ENCODE data around the gene PDE4A. TPM values are rescaled to one million over a fixed set of nuclear protein-coding genes. Genes with fewer than 3 reads are reported as not detected.
"Not testable (repeated sequence)": the region's sequence is repeated elsewhere in the genome, so short reads cannot be mapped to it uniquely, and the experiment has no call there.

PDE4A gene
- total RNA-seq, 8 experiments from 2014 or later: 0.88 to 7.8 (median 2.8) TPM

GRCh38 chr19:10461047-10461949 lies 41.0 kb downstream of the PDE4A start:
- ATAC-seq (replicated peaks in 6 of 8): peak; percentile 98 to 99 (median 98)
- Histone ChIP-seq H3K4me3 (peak overlapping the region; percentile 18 to 30 (median 25)), H3K27ac (peak overlapping the region in 1 of 2 donors; percentile 18), H3K4me1 (replicated peaks in 1 of 2) (peaks cover 5 to 7% of the 10 kb centered on the region in 2 donors)
- WGBS, 10 experiments: 0 to 33% methylated on average over 1 to 7 of the region's 45 CpGs; no CpG with 5 or more reads in 8 of the 10 experiments
- in situ Hi-C loops (cut with MboI; ENCODE audit: low pct_unique_long_range_greater_than_20kb in 2 of 9, low sequenced_read_pairs in 9 of 9, unreplicated experiment in 9 of 9): no loop called here

GRCh38 chr19:10462042-10462441 lies 41.7 kb downstream of the PDE4A start:
- in situ Hi-C loops (cut with MboI; ENCODE audit: low pct_unique_long_range_greater_than_20kb in 2 of 9, low sequenced_read_pairs in 9 of 9, unreplicated experiment in 9 of 9); H3K4me1 ChIP-seq (replicated peaks in 1 of 2); ATAC-seq (replicated peaks in 6 of 8): not testable (repeated sequence)
- H3K27ac ChIP-seq: peak overlapping the region in 1 of 2 donors; percentile 18
- peak overlapping the region in 2 of 5 donors; percentile 24 to 27 for H3K4me3 ChIP-seq
- 80 to 100% methylated on average over 2 to 6 of the region's 15 CpGs; no CpG with 5 or more reads in 8 of the 10 experiments for WGBS, 10 experiments

- Histone ChIP-seq H3K27ac (no peak overlapping the region), H3K4me3 (no peak overlapping the region), H3K4me1 (replicated peaks in 1 of 2) (peaks cover 6 to 7% of the 10 kb centered on the region in 2 donors)
- 83 to 100% (median 100%) methylated on average over 1 to 4 of the region's 4 CpGs; no CpG with 5 or more reads in 3 of the 10 experiments for WGBS, 10 experiments
- ATAC-seq (replicated peaks in 6 of 8): no peak
- in situ Hi-C loops (cut with MboI; ENCODE audit: low pct_unique_long_range_greater_than_20kb in 2 of 9, low sequenced_read_pairs in 9 of 9, unreplicated experiment in 9 of 9): no loop called here
Observed at GRCh38 chr19:10462557-10462956, 42.2 kb downstream of the PDE4A start.

GRCh38 chr19:10464456-10464855 lies 44.1 kb downstream of the PDE4A start:
- no peak for ATAC-seq (replicated peaks in 6 of 8)
- no peak overlapping the region for H3K4me3 ChIP-seq
- in situ Hi-C loops (cut with MboI; ENCODE audit: low pct_unique_long_range_greater_than_20kb in 2 of 9, low sequenced_read_pairs in 9 of 9, unreplicated experiment in 9 of 9): no loop called here
- H3K27ac ChIP-seq: no peak overlapping the region
- peaks cover 7 to 12% of the 10 kb centered on the region in 2 donors for H3K4me1 ChIP-seq (replicated peaks in 1 of 2)
- WGBS, 10 experiments: 60 to 100% (median 80%) methylated on average over 1 to 4 of the region's 5 CpGs; no CpG with 5 or more reads in 1 of the 10 experiments

GRCh38 chr19:10467104-10467706 lies 46.9 kb downstream of the PDE4A start:
- no peak overlapping the region for H3K4me3 ChIP-seq
- in situ Hi-C loops (cut with MboI; ENCODE audit: low pct_unique_long_range_greater_than_20kb in 2 of 9, low sequenced_read_pairs in 9 of 9, unreplicated experiment in 9 of 9): no loop called here
- H3K27ac ChIP-seq: no peak overlapping the region
- peak in 1 of 8 experiments; percentile 17 for ATAC-seq (replicated peaks in 6 of 8)
- WGBS, 10 experiments: 17 to 100% (median 68%) methylated on average over 1 to 6 of the region's 20 CpGs; no CpG with 5 or more reads in 6 of the 10 experiments
- peaks cover 0 to 7% of the 10 kb centered on the region in 2 donors for H3K4me1 ChIP-seq (replicated peaks in 1 of 2)

- in situ Hi-C loops (cut with MboI; ENCODE audit: low pct_unique_long_range_greater_than_20kb in 2 of 9, low sequenced_read_pairs in 9 of 9, unreplicated experiment in 9 of 9): no loop called here
Observed at GRCh38 chr19:10468133-10468532, 47.8 kb downstream of the PDE4A start.

GRCh38 chr19:10471909-10472308 lies 51.6 kb downstream of the PDE4A start:
- in situ Hi-C loops (cut with MboI; ENCODE audit: low pct_unique_long_range_greater_than_20kb in 2 of 9, low sequenced_read_pairs in 9 of 9, unreplicated experiment in 9 of 9): no loop called here
- H3K4me1 ChIP-seq (replicated peaks in 1 of 2): peaks cover 0 to 7% of the 10 kb centered on the region in 2 donors
- no peak overlapping the region for H3K4me3 ChIP-seq
- 6 to 90% (median 54%) methylated on average over 3 to 4 of the region's 6 CpGs; no CpG with 5 or more reads in 3 of the 10 experiments for WGBS, 10 experiments
- ATAC-seq (replicated peaks in 6 of 8): peak in 5 of 8 experiments; percentile 29 to 89 (median 38)
- H3K27ac ChIP-seq: no peak overlapping the region

More at GRCh38 chr19:10468133-10468532, 47.8 kb downstream of the PDE4A start:
- Histone ChIP-seq H3K27ac (no peak overlapping the region), H3K4me3 (no peak overlapping the region), H3K4me1 (replicated peaks in 1 of 2) (peaks cover 0 to 7% of the 10 kb centered on the region in 2 donors)
- ATAC-seq (replicated peaks in 6 of 8): no peak
- WGBS, 10 experiments: 40 to 80% (median 50%) methylated on average over 1 to 2 of the region's 12 CpGs; no CpG with 5 or more reads in 7 of the 10 experiments

- 25 to 100% (median 59%) methylated on average over 2 to 4 of the region's 5 CpGs; no CpG with 5 or more reads in 1 of the 10 experiments for WGBS, 10 experiments
- H3K4me3 ChIP-seq: no peak overlapping the region
- in situ Hi-C loops (cut with MboI; ENCODE audit: low pct_unique_long_range_greater_than_20kb in 2 of 9, low sequenced_read_pairs in 9 of 9, unreplicated experiment in 9 of 9): no loop called here
- no peak overlapping the region for H3K27ac ChIP-seq
- H3K4me1 ChIP-seq (replicated peaks in 1 of 2): peaks cover 0 to under 1% of the 10 kb centered on the region in 2 donors
- no peak for ATAC-seq (replicated peaks in 6 of 8)
Observed at GRCh38 chr19:10473192-10473591, 52.9 kb downstream of the PDE4A start.

- ATAC-seq (replicated peaks in 6 of 8): no peak
- H3K27ac ChIP-seq: no peak overlapping the region
- 0 to 100% (median 64%) methylated on average over 1 to 6 of the region's 6 CpGs for WGBS, 10 experiments
- in situ Hi-C loops (cut with MboI; ENCODE audit: low pct_unique_long_range_greater_than_20kb in 2 of 9, low sequenced_read_pairs in 9 of 9, unreplicated experiment in 9 of 9): no loop called here
- H3K4me3 ChIP-seq: no peak overlapping the region
- H3K4me1 ChIP-seq (replicated peaks in 1 of 2): no peaks in the 10 kb centered on the region
Observed at GRCh38 chr19:10474962-10475451, 54.7 kb downstream of the PDE4A start.

GRCh38 chr19:10478476-10478875 lies 58.1 kb downstream of the PDE4A start:
- WGBS, 10 experiments: 0 to 72% (median 20%) methylated on average over 1 to 5 of the region's 5 CpGs; no CpG with 5 or more reads in 1 of the 10 experiments
- ATAC-seq (replicated peaks in 6 of 8): no peak
- Histone ChIP-seq H3K27ac (no peak overlapping the region), H3K4me1 (replicated peaks in 1 of 2) (no peaks in the 10 kb centered on the region), H3K4me3 (no peak overlapping the region)
- in situ Hi-C loops (cut with MboI; ENCODE audit: low pct_unique_long_range_greater_than_20kb in 2 of 9, low sequenced_read_pairs in 9 of 9, unreplicated experiment in 9 of 9): no loop called here

- Histone ChIP-seq H3K4me3 (peak overlapping the region; percentile 16 to 22 (median 18)), H3K4me1 (replicated peaks in 1 of 2) (no peaks in the 10 kb centered on the region), H3K27ac (no peak overlapping the region)
- in situ Hi-C loops (cut with MboI; ENCODE audit: low pct_unique_long_range_greater_than_20kb in 2 of 9, low sequenced_read_pairs in 9 of 9, unreplicated experiment in 9 of 9): no loop called here
- 0 to 25% (median 10%) methylated on average over 1 to 5 of the region's 36 CpGs; no CpG with 5 or more reads in 1 of the 10 experiments for WGBS, 10 experiments
- peak; percentile 88 to 98 (median 96) for ATAC-seq (replicated peaks in 6 of 8)
Observed at GRCh38 chr19:10478903-10479384, 58.6 kb downstream of the PDE4A start.

GRCh38 chr19:10486551-10486950 lies 66.2 kb downstream of the PDE4A start:
- Histone ChIP-seq H3K4me3 (no peak overlapping the region), H3K4me1 (replicated peaks in 1 of 2) (no peaks in the 10 kb centered on the region), H3K27ac (no peak overlapping the region)
- ATAC-seq (replicated peaks in 6 of 8): no peak
- in situ Hi-C loops (cut with MboI; ENCODE audit: low pct_unique_long_range_greater_than_20kb in 2 of 9, low sequenced_read_pairs in 9 of 9, unreplicated experiment in 9 of 9): no loop called here
- 24 to 96% (median 75%) methylated on average over 1 to 10 of the region's 13 CpGs; no CpG with 5 or more reads in 5 of the 10 experiments for WGBS, 10 experiments

All from motor neuron (in vitro differentiated cells).